EL (cell line): ENCODE data around the gene FTCD.
"Not testable (repeated sequence)": the region's sequence is repeated elsewhere in the genome, so short reads cannot be mapped to it uniquely, and the experiment has no call there.

Experiments used
- DNase-seq: peaks from one replicate; pipeline ENCODE4 v3.0.0-alpha.2; 2016

FTCD gene

DNA sequence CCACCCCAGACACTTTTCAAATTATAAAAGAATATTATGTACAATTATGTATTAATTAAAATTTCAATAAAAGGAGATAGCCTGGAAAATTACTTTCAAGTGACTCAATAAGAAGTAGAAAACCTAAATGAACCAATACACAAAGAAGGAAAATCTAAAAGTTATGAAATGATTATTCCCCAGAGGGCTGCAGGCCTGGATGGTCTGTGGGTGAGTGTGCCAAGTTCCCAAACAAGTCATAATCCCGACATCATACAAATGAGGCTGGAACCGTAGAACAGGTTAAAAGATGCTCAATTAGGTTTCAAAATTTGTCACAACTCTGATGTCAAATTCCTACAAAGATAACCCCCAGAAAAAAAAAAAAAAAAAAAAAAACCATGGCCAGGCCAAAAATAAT is 16.2 kb upstream of the FTCD start:
- DNase-seq: no peak

DNA sequence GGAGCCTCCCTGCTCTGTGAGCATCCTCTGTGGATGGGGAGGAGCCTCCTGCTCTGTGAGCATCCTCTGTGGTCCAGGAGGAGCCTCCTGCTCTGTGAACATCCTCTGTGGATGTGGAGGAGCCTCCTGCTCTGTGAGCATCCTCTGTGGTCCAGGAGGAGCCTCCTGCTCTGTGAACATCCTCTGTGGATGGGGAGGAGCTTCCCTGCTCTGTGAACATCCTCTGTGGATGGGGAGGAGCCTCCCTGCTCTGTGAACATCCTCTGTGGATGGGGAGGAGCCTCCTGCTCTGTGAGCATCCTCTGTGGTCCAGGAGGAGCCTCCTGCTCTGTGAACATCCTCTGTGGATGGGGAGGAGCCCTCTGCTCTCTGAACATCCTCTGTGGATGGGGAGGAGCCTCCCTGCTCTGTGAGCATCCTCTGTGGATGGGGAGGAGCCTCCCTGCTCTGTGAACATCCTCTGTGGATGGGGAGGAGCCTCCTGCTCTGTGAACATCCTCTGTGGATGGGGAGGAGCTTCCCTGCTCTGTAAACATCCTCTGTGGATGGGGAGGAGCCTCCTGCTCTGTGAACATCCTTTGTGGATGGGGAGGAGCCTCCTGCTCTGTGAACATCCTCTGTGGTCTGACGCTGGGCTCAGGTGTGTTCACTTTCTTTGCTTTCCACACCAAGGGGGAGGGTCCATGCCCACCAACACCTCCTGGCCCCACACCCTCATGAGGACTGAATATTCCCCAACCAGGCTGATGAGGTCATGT is 15.2 kb upstream of the FTCD start:
- DNase-seq: not testable (repeated sequence)

DNA sequence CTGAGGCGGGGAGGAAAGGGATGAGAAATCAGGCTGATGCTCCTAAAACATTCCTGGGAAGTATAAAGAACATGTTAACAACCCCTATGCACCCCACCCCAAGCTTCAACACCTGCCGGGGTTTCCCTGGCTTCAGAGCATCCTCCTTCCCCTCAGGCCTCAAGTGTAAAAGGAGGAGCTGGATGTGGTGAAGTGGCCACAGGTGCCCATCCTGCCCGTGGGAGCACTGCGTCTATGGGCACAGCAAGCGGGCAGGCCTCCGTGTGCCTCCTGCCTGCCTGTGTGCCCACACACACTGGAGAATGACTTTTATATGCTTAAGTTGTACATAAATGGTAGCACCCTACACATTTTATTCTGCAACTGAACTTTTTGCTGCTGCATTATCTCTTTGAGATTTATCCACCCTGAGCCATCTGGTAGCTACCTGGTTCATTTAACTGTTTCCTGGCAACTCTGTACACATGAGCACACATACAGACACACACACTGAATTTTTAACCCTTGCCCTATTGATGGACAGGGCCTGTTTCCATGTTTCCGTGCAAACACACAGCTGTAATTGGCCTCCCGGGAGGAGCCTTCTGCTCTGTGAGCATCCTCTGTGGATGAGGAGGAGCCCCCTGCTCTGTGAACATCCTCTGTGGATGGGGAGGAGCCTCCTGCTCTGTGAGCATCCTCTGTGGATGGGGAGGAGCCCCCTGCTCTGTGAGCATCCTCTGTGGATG is 13.4 kb upstream of the FTCD start:
- no peak for DNase-seq

DNA sequence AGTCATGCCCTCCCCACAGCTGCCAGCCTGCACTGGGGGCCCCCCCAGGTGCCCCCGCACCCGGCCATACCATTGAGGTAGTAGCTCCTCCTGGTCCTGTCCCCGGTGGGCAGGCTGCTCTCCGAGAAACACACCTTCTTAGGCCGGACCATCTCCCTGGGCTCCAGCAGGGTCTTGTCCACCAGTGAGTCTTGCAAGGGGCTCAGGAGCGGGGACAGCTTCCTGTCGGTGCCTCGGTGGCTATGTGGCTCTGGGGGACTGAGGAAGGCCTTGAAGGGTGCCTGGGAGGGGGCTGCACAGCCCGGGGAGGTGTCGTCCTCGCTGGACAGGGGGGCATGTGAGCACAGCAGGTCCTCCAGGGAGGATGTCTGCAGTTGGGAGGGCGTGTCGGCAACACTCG is 12.9 kb upstream of the FTCD start:
- DNase-seq: no peak

DNA sequence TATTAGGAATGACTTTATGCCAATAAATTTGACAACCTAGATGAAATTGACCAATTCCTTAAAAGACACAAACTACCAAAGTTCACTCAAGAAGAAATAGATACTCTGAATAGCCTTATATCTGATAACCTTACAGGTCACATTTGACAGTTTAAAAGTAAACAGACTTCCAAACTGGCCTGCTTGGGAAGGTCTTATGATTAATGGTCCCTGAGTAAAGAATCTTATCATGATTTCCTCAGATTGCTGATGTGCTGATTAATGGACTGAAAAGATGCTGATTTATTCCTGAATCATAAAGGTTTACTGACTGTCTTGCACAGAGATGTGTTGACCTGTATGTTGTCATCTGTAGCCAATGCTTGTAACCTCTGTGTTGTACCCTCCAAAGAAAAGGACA is 9.7 kb upstream of the FTCD start:
- DNase-seq: no peak

DNA sequence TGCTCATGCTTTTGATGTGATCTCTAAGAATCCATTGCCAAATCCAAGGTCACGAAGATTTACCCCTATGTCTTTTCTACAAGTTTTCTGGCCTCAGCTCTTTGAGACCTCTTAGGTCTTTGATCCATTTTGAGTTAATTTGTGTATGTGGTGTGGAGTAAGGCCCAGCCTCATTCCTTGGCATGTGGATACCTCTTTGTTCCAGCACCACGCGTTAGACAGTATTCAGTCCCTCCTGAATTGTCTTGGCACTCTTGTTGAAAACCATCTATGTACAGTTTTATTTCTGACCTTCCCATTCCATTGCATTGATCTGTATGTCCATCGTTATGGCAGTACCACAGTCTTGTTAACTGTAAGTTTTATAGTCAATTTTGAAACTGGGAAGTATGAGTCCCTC is 8.0 kb upstream of the FTCD start:
- DNase-seq: no peak

DNA sequence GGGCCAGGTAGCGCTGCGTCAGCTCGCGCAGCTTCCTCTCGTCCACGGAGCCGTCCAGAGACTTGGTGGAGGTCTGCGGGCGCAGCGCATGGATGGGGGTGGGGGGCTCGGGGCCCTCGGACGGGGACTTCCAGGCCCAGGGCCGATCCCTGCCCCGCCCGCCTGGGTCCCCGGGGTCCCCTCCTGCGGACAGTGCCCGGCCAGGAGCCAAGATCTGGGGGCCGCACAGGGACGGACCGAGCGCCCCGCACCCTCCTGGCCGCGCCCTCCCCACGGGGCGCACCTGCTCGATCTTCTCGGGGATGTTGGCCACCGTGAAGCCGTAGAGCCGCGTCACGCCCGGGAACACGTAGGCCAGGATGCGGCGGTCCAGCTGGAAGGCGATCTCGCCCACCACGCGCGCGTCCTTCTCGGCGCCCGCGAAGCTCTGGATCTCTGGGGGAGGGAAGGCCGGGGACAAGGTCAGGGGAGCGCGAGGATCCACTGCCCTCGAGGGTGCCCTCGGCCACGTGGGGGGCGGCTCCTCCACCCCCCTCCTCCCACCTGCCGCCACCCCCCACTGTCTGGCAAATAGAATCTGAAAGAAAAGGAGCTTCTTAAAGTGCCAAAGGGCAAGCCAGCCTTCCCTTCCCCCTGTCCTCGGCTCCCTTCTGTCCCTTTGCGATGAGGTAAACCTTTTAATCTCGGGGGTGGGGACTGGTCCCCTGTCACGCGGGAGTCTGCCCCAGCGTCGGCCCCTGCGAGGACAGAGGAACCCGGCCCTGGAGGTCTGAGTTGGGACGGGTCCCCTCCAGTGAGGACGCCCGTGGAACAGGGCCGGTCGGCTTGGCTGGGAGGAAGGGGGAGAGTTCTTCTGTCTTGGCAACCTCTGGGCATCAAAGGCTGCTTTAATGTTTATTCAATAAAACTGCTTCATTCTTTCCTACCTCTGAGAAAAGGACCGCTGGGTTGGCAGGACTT is 6.5 kb upstream of the FTCD start:
- no peak for DNase-seq

DNA sequence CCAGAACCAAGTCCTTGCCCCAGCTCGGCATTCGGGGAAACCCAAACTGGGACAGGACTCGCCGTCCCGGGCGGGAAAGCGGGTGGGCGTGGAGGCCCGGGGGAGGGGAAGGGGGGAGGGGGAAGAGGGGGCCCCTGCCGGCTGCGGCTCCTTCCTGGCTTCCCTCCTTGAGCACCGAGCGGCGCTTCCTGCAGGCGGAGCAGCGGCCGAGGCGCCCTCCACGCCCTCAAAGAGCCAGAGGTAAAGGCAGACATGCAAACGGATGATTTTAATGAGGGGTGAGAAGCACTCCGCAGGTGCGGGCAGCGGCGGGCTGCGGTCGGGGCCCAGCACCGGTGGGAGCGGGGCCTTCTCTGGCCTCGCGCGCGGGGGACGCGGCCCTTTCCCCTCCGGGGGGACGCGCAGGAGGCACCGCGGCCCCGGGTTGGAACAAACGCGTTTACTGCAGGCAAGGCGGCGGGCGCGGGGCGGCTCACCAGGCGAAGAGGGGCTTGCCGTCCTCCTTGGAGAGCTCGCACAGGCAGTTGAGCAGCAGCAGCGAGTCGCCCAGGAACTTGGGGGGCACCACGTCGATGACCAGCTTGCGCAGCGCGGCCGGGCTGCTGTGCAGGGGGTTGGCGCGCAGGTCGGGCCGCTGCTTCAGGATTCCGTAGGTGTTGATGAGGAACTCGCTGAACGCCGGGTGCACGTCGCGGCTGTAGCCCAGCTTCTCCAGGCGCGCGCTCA is 5.7 kb upstream of the FTCD start:
- DNase-seq: no peak

DNA sequence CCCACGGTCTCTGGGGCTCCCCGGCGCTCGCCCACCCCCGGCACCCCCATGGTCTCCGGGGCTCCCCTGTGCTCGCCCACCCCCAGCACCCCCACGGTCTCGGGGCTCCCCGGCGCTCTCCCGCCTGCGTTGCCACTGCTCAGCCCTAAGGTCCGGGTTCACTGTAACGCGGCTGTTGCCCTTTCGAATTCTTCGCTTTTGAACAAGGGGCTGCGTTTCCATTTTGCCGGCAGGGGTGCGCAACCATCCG is 5.2 kb upstream of the FTCD start:
- no peak for DNase-seq

DNA sequence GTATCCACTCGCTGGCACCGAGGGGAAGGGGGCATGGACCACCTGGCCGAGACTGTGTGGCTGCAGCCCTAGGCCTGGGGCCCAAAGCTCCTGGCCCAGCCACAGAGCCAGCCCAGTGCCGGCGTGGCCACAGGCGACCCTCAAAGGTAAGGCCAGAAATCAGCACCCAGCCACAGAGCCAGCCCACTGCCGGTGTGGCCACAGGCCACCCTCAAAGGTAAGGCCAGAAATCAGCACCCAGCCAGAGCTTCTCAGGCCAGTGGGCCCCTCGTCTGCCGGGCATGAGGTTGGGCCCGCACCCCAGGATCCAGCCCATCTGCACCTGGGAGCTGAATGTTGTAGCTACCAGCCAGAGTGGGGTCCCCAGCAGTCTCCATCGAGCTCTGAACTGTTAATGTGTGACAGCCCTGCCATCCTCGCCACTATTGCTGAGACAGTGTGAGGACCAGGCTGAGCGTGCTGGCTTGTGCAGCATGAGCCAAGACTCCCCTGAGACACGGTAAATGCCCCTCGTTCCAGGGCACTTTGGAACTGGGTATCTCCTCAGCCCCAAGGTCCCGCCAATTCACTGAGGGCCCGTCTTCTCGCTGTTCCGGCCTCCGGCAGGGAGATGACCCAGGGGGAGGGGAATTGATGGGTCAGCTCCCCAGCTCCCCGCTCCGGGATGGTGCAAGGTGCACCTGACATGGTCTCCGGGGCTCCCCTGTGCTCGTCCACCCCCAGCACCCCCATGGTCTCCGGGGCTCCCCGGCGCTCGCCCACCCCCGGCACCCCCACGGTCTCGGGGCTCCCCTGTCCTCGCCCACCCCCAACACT is 4.7 kb upstream of the FTCD start:
- DNase-seq: no peak

DNA sequence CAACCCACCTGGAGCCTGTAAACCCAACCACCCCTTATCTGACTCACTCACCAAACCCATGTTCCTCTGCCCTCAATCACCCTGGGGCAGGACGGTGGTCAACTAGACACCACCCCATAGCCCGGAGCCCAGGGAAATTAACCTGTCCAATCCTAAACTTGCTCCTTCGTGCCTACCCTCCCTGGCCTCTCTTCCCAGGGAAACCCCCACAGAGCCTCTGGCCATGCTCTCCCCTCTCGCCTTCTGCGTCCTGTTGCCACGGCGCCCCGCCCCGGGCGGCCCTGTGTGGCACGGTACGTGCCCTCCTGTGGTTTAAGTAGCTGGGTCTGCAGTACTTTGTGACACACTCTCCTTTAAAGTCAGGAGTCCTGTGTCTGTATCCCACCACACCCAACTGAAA is 4.0 kb upstream of the FTCD start:
- no peak for DNase-seq

DNA sequence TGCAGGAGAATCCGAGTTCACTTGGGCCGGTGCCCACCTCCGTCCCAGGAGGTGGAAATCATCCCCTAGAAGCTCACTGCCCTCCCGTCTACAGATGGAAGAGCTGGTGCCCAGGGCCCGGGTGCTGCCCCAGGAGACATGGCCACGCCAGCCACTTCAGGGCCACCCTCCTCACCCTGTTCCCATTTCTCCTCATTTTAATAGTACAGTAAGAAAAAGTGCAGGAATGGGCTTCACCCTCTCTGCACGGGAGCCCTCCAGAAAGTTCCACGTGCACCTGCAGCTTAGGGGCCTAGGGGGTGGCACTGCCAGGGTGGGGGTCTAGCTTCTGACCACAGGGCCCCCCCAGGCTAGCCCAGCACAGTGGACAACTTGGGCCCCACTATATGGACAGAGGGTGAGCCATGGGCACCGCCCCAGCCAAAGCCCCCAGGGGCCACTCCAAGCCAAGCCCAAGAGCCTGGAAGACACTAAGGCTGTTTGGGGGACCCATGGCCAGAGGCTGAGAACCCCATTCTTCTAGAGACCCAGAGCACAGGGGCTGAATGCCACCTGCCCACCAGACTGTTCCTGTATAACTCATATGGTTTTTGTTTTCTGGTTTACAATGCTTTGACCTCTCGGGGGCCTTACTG is 3.4 kb upstream of the FTCD start:
- no peak for DNase-seq

DNA sequence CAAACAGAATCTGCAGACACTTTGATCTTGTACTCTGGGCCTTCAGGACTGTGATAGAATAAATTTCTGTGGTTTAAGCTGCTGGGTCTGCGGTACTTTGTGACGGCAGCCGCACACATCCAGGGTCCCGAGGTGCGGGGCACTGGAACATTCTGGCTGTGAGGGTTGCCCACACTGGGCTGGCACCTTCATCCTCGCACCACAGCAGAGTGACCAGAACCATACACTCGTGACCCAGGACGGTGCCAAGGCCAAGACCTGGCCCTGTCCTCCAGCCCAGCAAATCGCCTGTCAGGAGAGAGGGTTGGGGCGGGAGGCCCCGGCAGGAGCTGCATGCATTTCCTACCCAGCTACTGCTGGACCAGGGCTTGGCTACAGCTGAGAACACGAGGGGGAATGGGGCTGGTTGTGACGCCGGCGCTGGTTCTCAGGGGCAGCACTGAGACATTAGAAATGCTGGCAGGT is 2.6 kb upstream of the FTCD start:
- no peak for DNase-seq

DNA sequence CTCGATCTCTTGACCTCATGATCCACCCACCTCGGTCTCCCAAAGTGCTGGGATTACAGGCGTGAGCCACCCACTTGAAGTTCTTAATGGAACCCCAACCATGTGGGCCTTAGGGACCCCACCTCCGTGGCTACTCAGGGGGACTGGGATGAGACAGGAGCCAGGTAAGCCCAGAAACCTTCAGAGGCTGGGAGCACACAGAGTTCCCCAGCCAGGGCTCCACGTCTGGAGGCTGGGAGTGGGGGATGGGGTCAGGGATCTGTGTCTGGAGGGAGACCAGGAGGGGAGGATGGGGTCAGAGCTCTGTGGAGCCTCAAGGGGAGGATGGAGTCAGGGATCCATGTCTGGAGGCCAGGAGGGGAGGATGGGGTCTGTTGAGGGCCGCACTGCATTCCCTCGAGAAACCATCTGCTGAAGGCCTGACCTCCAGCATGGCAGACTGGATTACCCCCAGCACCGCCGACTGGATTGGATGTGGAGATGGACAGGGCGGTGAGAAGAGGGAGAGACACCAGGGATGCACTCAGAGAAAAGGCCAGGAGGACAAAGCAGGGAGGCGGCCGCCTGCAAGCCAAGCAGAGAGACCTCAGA is 2.1 kb upstream of the FTCD start:
- DNase-seq: no peak

DNA sequence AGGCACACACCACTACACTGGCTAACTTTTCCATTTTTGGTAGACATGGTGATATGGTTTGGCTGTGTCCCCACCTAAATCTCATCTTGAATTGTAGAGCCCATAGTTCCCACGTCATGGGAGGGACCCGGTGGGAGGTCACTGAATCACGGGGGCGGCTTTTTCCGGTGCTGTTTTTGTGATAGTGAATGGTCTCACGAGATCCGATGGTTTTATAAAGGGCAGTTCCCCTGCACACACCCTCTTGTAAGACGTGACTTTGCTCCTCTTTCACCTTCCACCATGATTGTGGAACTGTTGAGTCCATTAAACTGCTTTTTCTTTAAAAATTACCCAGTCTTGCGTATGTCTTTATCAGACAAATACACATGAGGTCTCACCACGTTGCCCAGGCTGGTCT is 1.3 kb upstream of the FTCD start:
- no peak for DNase-seq

DNA sequence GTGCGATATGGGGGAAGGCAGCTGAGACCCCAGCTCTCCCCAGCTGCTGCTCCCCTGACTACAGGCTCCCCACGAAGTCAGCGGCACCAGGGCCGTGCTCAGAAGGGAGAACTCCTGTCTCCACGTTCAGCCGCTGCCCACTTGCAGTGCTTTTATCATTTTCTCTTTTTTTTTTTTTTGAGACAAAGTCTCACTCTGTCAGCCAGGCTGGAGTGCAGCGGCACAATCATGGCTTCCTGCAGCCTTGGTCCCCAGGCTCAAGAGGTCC is 933 bp upstream of the FTCD start:
- no peak for DNase-seq

DNA sequence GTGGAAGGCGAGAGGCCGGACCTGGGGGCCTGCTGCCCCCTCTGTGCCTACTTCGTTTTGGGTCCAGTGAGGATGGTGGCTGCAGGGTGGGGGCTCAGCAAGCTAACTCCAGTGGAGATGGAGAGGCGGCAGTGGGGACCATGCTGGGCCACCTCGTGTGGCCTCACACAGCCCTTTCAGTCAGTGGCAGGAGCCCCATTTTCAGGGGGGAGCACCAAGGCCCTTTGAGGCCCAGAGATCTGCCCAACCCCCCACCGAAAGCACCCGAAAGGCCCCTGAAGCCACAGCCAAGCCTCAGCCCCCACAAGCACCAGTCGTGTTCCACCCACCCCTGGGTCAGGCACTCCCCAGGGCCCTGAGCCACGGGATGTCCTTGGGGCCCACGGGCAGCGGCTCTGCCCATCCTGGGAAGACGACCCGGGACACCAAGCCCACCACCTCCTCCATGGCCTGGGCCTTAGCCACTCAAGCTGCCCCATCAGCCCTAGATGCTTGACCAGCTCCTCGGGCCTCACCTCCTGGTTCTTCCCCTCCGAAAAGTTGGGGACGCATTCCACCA is 345 bp downstream of the FTCD start:
- DNase-seq: no peak

DNA sequence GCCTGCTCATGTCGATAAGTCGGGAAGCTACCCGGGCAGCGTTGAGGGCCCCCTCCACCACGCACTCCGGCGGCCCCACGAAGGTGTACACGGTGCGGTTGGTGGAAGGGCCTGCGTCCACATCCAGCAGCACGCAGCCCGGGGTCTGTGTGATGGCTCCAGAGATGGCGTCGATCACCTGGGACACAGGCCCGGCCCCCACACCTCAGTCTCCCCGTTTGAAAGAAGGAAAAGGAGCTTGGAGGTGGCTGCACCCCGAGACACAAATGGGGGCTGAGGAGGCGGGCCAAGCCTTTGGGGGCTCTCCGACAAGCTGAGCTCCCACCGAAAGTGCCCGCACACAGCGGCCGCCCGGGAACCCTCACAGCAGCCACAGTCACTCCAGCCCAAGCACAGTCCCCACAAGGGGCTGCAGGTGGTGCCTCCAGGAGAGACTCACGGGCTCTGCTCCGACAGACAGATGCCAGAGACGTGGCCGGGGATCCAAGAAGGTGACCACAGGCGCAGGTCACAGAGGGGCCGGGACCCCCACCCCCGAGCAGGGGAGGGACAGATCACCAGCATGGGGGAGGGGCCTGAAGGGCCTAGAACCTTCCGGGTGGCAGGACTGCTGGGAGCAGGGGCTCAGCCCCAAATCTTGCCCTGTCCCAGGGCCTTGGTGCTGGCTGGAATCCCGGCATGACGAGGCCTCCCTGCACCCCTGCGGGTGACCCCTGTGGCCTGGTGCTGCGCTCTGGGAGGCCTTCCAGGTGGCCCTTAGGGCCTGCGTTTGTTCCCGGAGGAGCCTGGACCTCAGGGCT is 1.0 kb downstream of the FTCD start:
- no peak for DNase-seq

DNA sequence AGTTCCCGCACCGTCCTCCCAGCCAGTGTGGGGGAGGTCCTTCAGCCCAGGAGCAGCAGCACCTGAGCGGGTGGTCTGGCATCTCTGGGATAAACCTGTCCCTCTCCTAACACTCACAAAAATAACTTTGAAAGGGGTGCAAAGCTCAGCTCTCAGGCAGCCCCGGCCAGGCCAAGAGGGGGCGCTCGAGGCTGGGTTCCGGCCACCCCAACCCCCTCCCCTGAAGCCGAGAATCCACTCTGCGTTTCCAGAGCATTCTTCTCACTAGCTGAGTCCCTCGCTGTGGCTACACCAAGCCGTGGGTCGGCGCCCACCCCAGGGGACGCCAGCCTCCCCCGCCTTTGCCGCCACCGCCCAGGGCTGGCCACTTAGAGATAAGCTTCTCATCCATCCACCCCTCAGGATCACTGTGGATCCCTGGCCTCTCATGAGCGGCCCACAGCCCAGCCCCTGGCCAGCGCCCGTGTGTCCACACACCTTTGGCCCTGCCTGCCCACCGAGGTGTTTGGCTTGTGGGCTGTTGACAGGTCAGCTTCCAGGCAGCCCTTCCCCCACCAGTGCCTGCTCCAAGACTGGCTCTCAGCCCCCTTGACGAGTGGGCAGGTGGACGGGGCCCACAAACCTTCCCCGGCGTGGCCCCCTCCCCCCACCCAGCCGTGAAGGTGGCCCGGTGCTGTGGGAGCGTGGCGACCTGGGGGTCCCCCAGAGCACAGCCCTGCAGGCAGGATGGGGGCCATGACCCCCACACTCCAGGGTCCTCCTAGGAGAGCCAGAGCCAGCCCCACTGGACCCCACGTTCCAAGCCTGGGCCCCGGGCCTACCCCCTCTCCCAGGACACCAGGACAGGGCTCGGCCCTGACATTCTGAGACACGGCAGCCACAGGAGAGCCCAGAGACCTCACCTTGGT is 1.9 kb downstream of the FTCD start:
- peak; percentile 20 for DNase-seq
